GM12801 (cell line): ENCODE measurements around the gene GPANK1.

Experiments used
- CTCF ChIP-seq: IDR thresholded peaks from one replicate; pipeline ENCODE4 v1.5.1; 2011; ENCODE audit warnings: control low read depth; ENCODE audit not compliant: insufficient read length; ENCODE audit errors: extremely low read depth

The GPANK1 gene

GRCh38 chr6:31659649-31660380 is 5.0 kb downstream of the GPANK1 start:
- no peak for TF ChIP-seq CTCF

- TF ChIP-seq CTCF, result no peak
These were observed 5.7 kb downstream of the GPANK1 start for GRCh38 chr6:31658983-31659648.

GRCh38 chr6:31658158-31658688 is 6.6 kb downstream of the GPANK1 start:
- TF ChIP-seq CTCF, result no peak

GRCh38 chr6:31657406-31658157 is 7.2 kb downstream of the GPANK1 start:
- no peak for TF ChIP-seq CTCF

- no peak for TF ChIP-seq CTCF
These were observed 9.2 kb downstream of the GPANK1 start, which contains the start of gene APOM for GRCh38 chr6:31655349-31656237. Gene APOM, plus strand, starts transcription at chr6:31655894. Its CDS starts 73 bp downstream, at chr6:31655967.

- TF ChIP-seq CTCF, result no peak
These were observed 10.0 kb downstream of the GPANK1 start for GRCh38 chr6:31654574-31655348.
